T-cell (primary cell): ENCODE measurements around the gene JAGN1. TPM values are rescaled to one million over a fixed set of nuclear protein-coding genes. Genes with fewer than 3 reads are reported as not detected.

ENCODE experiments used
- ATAC-seq, 4 experiments: fragments of 200-7000 bp in 3 of 4; fragments of 150-1000 bp in 1 of 4; cut with Tn5 transposase; replicated peaks in 1 of 4; 1 replicate in 3 of 4; 2 replicates in 1 of 4; pipeline ENCODE4 v1.10.0; 2021; ENCODE audit warnings: moderate library complexity in 3 of 4, mild to moderate bottlenecking in 2 of 4, moderate number of reproducible peaks in 1 of 4
- CTCF ChIA-PET, 2 donors: fragments of 300-600 bp; sonication (Branson Sonifier 250); formaldehyde crosslinking; loops; one replicate each; lab custom pipeline; 2022; ENCODE audit warnings: antibody characterized with exemption in 2 of 2; lab: Charles Lee
- POLR2A ChIA-PET, 2 donors: fragments of 300-600 bp; sonication (Branson Sonifier 250); formaldehyde crosslinking; loops; one replicate each; lab custom pipeline; 2022; ENCODE audit warnings: antibody characterized with exemption in 2 of 2; lab: Charles Lee
- DNase-seq, 35 experiments: peaks; one replicate each; pipeline versions ENCODE4 v3.0.0 to v3.0.0-alpha.2; 2013 to 2023
- H3K27ac ChIP-seq: one replicate; pipeline ENCODE4 v1.5.1; 2013; ENCODE audit warnings: low read length
- H3K27me3 ChIP-seq, 2 experiments: replicated peaks in 1 of 2; 1 replicate in 1 of 2; 2 replicates in 1 of 2; pipeline versions ENCODE4 v1.6.1 to v1.7.0; 2013; ENCODE audit warnings: low read length in 1 of 2, mixed read lengths in 1 of 2; ENCODE audit not compliant: control insufficient read depth in 2 of 2, insufficient read depth in 2 of 2; ENCODE audit errors: extremely low read depth in 1 of 2
- H3K36me3 ChIP-seq, 2 donors: 1 replicate in 1 of 2; 2 replicates in 1 of 2; pipeline versions ENCODE4 v1.6.1 to v1.7.0; 2013; ENCODE audit warnings: low read length in 1 of 2; ENCODE audit not compliant: control insufficient read depth in 2 of 2, insufficient read depth in 1 of 2; ENCODE audit errors: extremely low read depth in 1 of 2
- H3K4me1 ChIP-seq, 2 experiments: 1 replicate in 1 of 2; 2 replicates in 1 of 2; pipeline versions ENCODE4 v1.6.1 to v1.7.0; 2013; ENCODE audit warnings: low read length in 2 of 2, mixed read lengths in 1 of 2; ENCODE audit not compliant: insufficient read depth in 2 of 2, control insufficient read depth in 1 of 2; ENCODE audit errors: extremely low read depth in 1 of 2
- H3K4me3 ChIP-seq, 2 donors: 1 replicate in 1 of 2; 2 replicates in 1 of 2; pipeline versions ENCODE4 v1.5.1 to v1.7.0; 2013; ENCODE audit warnings: mild to moderate bottlenecking in 2 of 2, low read length in 1 of 2, moderate library complexity in 1 of 2; ENCODE audit not compliant: control insufficient read depth in 1 of 2; ENCODE audit errors: extremely low read depth in 1 of 2
- H3K9me3 ChIP-seq: 2 replicates; pipeline ENCODE4 v1.7.0; 2013
- H3K27ac Mint-ChIP-seq, 2 donors: one replicate each; pipeline ENCODE4 v1.8.0; 2020 to 2021; ENCODE audit warnings: mild to moderate bottlenecking in 2 of 2, mixed read lengths in 2 of 2
- H3K27me3 Mint-ChIP-seq, 2 donors: one replicate each; pipeline ENCODE4 v1.8.0; 2021 to 2022; ENCODE audit warnings: mixed read lengths in 2 of 2
- H3K36me3 Mint-ChIP-seq: one replicate; pipeline ENCODE4 v1.8.0; 2021; ENCODE audit warnings: mixed read lengths
- H3K4me1 Mint-ChIP-seq, 3 donors: one replicate each; pipeline ENCODE4 v1.8.0; 2020 to 2022; ENCODE audit warnings: mixed read lengths in 3 of 3, mild to moderate bottlenecking in 1 of 3
- H3K4me3 Mint-ChIP-seq, 3 donors: one replicate each; pipeline ENCODE4 v1.8.0; 2020 to 2022; ENCODE audit warnings: mild to moderate bottlenecking in 3 of 3, mixed read lengths in 3 of 3, moderate library complexity in 3 of 3
- H3K9me3 Mint-ChIP-seq, 3 donors: one replicate each; pipeline ENCODE4 v1.8.0; 2020 to 2022; ENCODE audit warnings: mixed read lengths in 3 of 3
- WGBS: methylation state at CpG from one replicate; pipeline ENCODE4 v1.1.5; 2013; ENCODE audit warnings: missing lambda C conversion rate; ENCODE audit not compliant: insufficient coverage; 5-methylcytosine and 5-hydroxymethylcytosine counted together
- total RNA-seq, 35 experiments: library from RNA in 6 of 35; stranded (reverse) in 6 of 35; fragments of 120-200 nt in 1 of 35; gene quantifications; one replicate each; pipeline versions ENCODE4 v1.2.1 to v1.2.4 and lab custom pipeline; 2013 to 2026

Gene JAGN1
- total RNA-seq, 5 donors from 2014 or later (not counting 1 experiment from before 2014, with no cell fraction given), result 16.9 to 28.6 (median 23.7) TPM

DNA sequence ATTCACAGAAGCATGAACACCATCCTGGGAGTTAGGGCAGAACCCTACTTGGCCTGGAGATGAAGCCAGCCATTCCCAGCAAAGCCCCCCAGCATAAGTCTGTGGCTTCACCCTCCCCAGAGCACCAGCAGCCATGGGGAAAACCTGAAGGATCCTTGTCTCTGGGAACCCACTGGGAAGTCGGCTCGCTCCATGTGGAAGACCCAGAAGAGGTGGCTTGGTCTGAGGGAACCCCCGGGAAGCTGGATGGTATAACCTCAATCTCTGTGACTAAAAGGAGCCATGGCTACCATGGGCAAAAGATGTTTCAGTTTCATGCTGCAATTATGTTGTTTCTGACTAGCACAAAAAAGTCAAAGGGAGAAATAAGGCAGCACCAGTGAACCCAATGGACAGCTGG is 34.8 kb upstream of the JAGN1 start:
- H3K9me3 Mint-ChIP-seq, result no peaks in the 10 kb centered on the region
- Histone ChIP-seq H3K4me1 (no peaks in the 10 kb centered on the region), H3K27ac (no peak overlapping the region), H3K9me3 (no peaks in the 10 kb centered on the region), H3K4me3 (no peak overlapping the region), H3K36me3 (no peaks in the 10 kb centered on the region), H3K27me3 (no peaks in the 10 kb centered on the region)
- H3K4me3 Mint-ChIP-seq, result no peak overlapping the region
- CTCF ChIA-PET, result no interaction called here
- peaks cover 0 to 9% (median 6%) of the 10 kb centered on the region in 3 donors for H3K4me1 Mint-ChIP-seq
- peaks cover 3 to 5% of the 10 kb centered on the region in 2 donors for H3K27me3 Mint-ChIP-seq
- ATAC-seq, result no peak
- H3K36me3 Mint-ChIP-seq, result no peaks in the 10 kb centered on the region
- H3K27ac Mint-ChIP-seq, result no peak overlapping the region
- 71% methylated on average over 1 of the region's 3 CpGs for WGBS
- POLR2A ChIA-PET, result no interaction called here
- DNase-seq, result no peak

DNA sequence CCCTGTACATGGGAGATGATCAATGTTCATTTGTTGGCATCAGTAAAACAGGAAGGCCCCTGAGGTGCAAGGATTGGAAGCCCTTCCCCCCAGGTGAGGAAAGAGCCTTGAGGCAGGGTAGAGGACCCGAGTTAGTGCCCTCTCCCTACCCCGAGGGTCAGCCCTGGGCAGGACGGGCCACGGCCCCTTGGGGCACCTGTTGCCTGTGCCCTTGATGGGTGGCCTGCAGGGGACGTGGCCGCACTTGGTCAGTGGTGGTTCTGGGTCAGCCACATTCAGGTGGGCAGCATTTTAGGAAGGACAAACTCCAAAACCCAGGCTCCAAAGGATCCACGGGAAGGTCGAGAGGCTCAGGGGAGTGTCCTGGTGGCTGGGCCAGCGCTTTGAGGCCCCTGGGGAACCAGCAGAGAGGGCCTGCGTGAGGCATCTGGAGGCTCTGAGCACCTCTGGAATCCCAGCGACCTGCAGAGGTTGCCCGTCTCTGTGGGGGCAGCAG is 30.8 kb upstream of the JAGN1 start:
- Histone ChIP-seq H3K36me3 (no peaks in the 10 kb centered on the region), H3K4me1 (peaks cover 0 to 11% of the 10 kb centered on the region in 2 experiments), H3K9me3 (no peaks in the 10 kb centered on the region), H3K27ac (no peak overlapping the region), H3K27me3 (peaks cover 0 to 32% of the 10 kb centered on the region in 2 experiments), H3K4me3 (no peak overlapping the region)
- WGBS, result 90% methylated on average over 8 of the region's 12 CpGs
- Mint-ChIP-seq H3K27me3 (peaks cover 0 to 13% of the 10 kb centered on the region in 2 donors), H3K4me1 (peaks cover 0 to 9% (median 0%) of the 10 kb centered on the region in 3 donors), H3K27ac (no peak overlapping the region), H3K36me3 (no peaks in the 10 kb centered on the region), H3K9me3 (no peaks in the 10 kb centered on the region), H3K4me3 (no peak overlapping the region)
- ATAC-seq (no peak), DNase-seq (no peak)
- ChIA-PET POLR2A (no interaction called here), CTCF (no interaction called here)

DNA sequence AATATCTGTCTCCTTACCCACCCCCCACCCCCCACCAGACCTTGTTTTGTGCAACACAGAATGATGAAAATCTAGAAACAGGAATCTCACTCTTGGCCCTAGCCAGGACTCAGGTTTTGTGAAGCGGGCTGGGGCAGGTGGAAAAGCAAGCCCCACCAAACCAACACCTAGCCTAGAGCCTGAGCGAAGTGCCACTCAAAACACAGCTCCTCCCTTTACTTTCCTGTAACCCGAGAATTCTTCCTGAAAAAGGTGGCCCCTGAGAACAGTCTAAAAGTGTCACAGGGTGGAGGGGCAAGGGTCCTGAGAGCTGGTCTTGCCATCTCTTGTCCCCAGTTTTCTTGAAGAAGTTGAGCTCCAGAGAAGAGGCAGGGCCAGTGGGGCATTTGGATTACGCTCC is 29.2 kb upstream of the JAGN1 start:
- no peak for ATAC-seq
- POLR2A ChIA-PET, result no interaction called here
- H3K4me1 ChIP-seq, result peaks cover 0 to 11% of the 10 kb centered on the region in 2 experiments
- Mint-ChIP-seq H3K27ac (no peak overlapping the region), H3K27me3 (peaks cover 0 to 13% of the 10 kb centered on the region in 2 donors), H3K36me3 (no peaks in the 10 kb centered on the region), H3K4me3 (no peak overlapping the region), H3K4me1 (peaks cover 0 to 7% (median 0%) of the 10 kb centered on the region in 3 donors), H3K9me3 (no peaks in the 10 kb centered on the region)
- WGBS, result 100% methylated on average over 2 of the region's 4 CpGs
- H3K27ac ChIP-seq, result no peak overlapping the region
- H3K4me3 ChIP-seq, result no peak overlapping the region
- CTCF ChIA-PET, result interaction anchor here in 1 of 2 donors (0.6 kb wide), 1 partner anchor 20 kb away, joined by 9 read pairs; no protein-coding TSS in a partner anchor
- DNase-seq, result no peak
- no peaks in the 10 kb centered on the region for H3K36me3 ChIP-seq
- H3K27me3 ChIP-seq, result peaks cover 0 to 32% of the 10 kb centered on the region in 2 experiments
- H3K9me3 ChIP-seq, result no peaks in the 10 kb centered on the region

DNA sequence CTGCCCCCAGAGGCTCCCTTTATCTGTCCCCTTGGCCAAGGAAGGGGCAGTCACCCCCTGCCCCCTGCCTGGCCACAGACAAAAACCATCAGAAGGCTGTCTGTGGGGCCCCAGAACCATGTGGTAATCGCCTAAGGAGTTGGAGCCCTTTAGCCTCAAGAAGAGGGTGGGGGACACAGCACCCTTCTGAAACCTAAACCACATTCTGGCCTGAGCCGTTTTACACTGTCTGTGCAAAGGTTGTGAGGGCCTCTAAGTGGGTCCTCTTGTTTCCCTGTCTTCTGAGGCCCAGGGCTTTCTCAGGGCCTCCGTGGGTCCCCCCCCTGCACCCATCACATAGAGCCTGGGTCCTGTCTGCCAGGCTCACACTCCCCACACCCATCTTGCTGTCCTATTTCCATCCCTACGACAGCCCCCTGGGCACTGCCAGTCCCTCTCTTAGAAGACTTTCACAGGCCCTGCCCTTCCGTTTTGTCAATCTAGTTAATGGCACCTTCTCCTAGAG is 28.7 kb upstream of the JAGN1 start:
- no peak overlapping the region for H3K27ac ChIP-seq
- ChIA-PET CTCF (no interaction called here), POLR2A (no interaction called here)
- no peaks in the 10 kb centered on the region for H3K9me3 Mint-ChIP-seq
- DNase-seq, result no peak
- no peaks in the 10 kb centered on the region for H3K36me3 Mint-ChIP-seq
- ATAC-seq, result no peak
- WGBS, result 69% methylated on average over 4 of the region's 5 CpGs
- H3K4me1 Mint-ChIP-seq, result peaks cover 0 to 7% (median 0%) of the 10 kb centered on the region in 3 donors
- peaks cover 0 to 13% of the 10 kb centered on the region in 2 donors for H3K27me3 Mint-ChIP-seq
- no peak overlapping the region for H3K27ac Mint-ChIP-seq
- H3K9me3 ChIP-seq, result no peaks in the 10 kb centered on the region
- H3K4me1 ChIP-seq, result peaks cover 0 to 11% of the 10 kb centered on the region in 2 experiments
- no peak overlapping the region for H3K4me3 ChIP-seq
- H3K36me3 ChIP-seq, result no peaks in the 10 kb centered on the region
- H3K27me3 ChIP-seq, result peaks cover 0 to 32% of the 10 kb centered on the region in 2 experiments
- no peak overlapping the region for H3K4me3 Mint-ChIP-seq

DNA sequence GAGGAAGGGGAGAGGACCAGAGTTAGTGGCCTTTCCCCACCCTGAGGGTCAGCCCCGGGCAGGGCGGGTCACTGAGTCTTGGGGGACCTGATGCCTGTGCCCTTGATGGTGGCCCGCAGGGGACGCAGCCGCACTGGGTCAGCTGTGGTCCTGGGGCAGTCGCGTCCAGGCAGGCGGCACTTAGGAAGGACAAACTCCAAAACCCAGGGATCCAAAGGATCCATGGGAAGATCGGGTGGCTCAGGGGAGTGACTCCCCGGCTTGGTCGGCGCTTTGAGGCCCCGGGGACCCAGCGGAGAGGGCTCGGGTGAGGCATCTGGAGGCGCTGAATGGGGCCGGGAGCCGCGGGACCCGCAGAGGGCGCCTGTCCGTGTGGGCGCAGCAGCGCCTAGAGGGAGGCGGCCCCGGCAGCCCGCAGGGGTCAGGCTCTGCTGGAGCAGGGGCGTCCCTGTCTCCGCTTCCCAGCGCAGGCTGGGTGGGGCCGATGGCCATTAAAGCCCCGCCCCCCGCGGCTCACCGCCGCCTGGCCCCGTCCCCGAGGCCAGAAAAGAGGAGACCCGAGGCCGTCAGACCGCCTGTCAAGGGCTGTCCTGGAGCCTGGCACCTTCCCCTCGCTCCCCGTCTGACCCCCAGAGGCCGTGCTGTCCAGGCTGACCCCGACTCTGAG is 27.9 kb upstream of the JAGN1 start:
- Histone ChIP-seq H3K36me3 (no peaks in the 10 kb centered on the region), H3K4me1 (peaks cover 0 to 11% of the 10 kb centered on the region in 2 experiments), H3K27ac (no peak overlapping the region), H3K4me3 (no peak overlapping the region), H3K27me3 (peaks cover 0 to 32% of the 10 kb centered on the region in 2 experiments), H3K9me3 (no peaks in the 10 kb centered on the region)
- Mint-ChIP-seq H3K27ac (peak overlapping the region in 1 of 2 donors; percentile 43), H3K9me3 (no peaks in the 10 kb centered on the region), H3K4me3 (peak overlapping the region in 1 of 3 donors; percentile 44), H3K4me1 (peaks cover 0 to 7% (median 0%) of the 10 kb centered on the region in 3 donors), H3K27me3 (peaks cover 0 to 13% of the 10 kb centered on the region in 2 donors), H3K36me3 (no peaks in the 10 kb centered on the region)
- DNase-seq (peak in 23 of 35 experiments; percentile 4 to 51 (median 23)), ATAC-seq (peak; percentile 67 to 79 (median 70))
- ChIA-PET POLR2A (no interaction called here), CTCF (no interaction called here)
- WGBS, result 21% methylated on average over 45 of the region's 45 CpGs

DNA sequence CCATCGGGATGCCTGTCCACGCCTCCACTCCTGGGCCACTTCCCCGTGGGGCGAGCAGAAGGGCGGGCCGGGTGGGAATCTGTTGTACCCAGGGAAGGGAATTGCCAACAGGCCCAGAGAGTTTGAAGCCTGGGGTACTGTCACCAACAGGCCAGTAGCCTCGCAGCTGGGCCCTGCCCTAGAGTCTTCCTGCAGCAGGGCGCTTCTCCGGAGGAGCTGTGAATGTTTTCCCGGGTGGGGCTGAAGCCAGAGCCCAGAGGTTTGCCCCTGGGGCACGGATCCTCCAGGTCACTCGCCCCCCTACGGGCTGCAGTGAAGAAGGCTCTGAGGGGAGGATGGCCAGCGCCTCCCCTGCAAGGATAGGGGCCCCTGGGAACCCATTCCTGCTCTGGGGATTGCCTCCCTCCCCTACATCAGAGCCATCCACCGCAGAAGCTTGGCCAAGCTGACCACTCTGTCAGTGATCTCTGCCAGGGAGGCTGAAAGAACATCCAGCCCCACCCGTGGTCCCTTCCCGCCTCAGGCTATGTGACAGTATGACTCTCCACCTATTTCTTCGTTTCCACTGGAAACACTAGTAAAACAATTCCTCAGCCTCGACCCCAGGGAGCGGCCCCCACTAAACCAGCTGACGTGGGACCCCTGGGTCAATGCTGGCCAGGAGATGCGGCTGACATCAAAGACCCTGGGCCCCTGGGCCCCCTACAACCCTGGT is 27.2 kb upstream of the JAGN1 start:
- ChIA-PET POLR2A (no interaction called here), CTCF (interaction anchor here in 1 of 2 donors (0.6 kb wide), 1 partner anchor 446 kb away, joined by 4 read pairs; no protein-coding TSS in a partner anchor)
- H3K27ac Mint-ChIP-seq, result no peak overlapping the region

More for the DNA sequence above, 27.2 kb upstream of the JAGN1 start:
- H3K27me3 Mint-ChIP-seq, result peaks cover 0 to 13% of the 10 kb centered on the region in 2 donors
- H3K4me1 ChIP-seq, result peaks cover 0 to 11% of the 10 kb centered on the region in 2 experiments
- no peaks in the 10 kb centered on the region for H3K36me3 ChIP-seq
- no peaks in the 10 kb centered on the region for H3K36me3 Mint-ChIP-seq
- H3K9me3 Mint-ChIP-seq, result no peaks in the 10 kb centered on the region
- H3K27ac ChIP-seq, result no peak overlapping the region
- no peak overlapping the region for H3K4me3 Mint-ChIP-seq
- peaks cover 0 to 32% of the 10 kb centered on the region in 2 experiments for H3K27me3 ChIP-seq
- DNase-seq (no peak), ATAC-seq (no peak)
- WGBS, result 78% methylated on average over 21 of the region's 22 CpGs
- peaks cover 0 to 7% (median 0%) of the 10 kb centered on the region in 3 donors for H3K4me1 Mint-ChIP-seq
- H3K4me3 ChIP-seq, result no peak overlapping the region
- no peaks in the 10 kb centered on the region for H3K9me3 ChIP-seq
